Thyroid gland (tissue), 4 donors: Measurements from ENCODE around the gene FAM20A.

Experiments
- CTCF ChIP-seq, 6 experiments: fragments of 200-600 bp in 3 of 6; fragments of 450-650 bp in 3 of 6; sonication (generic) in 3 of 6; IDR thresholded peaks; one replicate each; pipeline ENCODE4 v1.5.1; 2016 to 2019; ENCODE audit warnings: antibody characterized with exemption in 6 of 6, mild to moderate bottlenecking in 2 of 6, inconsistent platforms in 1 of 6, moderate library complexity in 1 of 6
- POLR2A ChIP-seq, 2 donors: fragments of 450-650 bp; IDR thresholded peaks; one replicate each; pipeline ENCODE4 v1.6.1; 2017; ENCODE audit warnings: antibody characterized with exemption in 2 of 2, mild to moderate bottlenecking in 2 of 2, moderate library complexity in 1 of 2

- TF ChIP-seq CTCF (IDR thresholded peaks at IDR 0.05) (no peak), POLR2A (IDR thresholded peaks at IDR 0.05) (no peak)
Observed at GRCh38 chr17:68592009-68592408, 9.2 kb downstream of the FAM20A start.
